Activated CD4-positive, alpha-beta T cell treated with anti-CD3 and anti-CD28 coated beads for 24 hours (primary cell): ENCODE measurements around the gene MACIR.
A peak's percentile ranks its signal among the peaks of the same experiment; 100 is the strongest.
"Not testable (repeated sequence)": the region's sequence is repeated elsewhere in the genome, so short reads cannot be mapped to it uniquely, and the experiment has no call there.

ENCODE experiments used
- DNase-seq, 2 donors: peaks; one replicate each; pipeline ENCODE4 v3.0.0-alpha.2; 2020; ENCODE audit warnings: low read depth in 2 of 2

Gene MACIR, protein sequence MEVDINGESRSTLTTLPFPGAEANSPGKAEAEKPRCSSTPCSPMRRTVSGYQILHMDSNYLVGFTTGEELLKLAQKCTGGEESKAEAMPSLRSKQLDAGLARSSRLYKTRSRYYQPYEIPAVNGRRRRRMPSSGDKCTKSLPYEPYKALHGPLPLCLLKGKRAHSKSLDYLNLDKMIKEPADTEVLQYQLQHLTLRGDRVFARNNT

DNA sequence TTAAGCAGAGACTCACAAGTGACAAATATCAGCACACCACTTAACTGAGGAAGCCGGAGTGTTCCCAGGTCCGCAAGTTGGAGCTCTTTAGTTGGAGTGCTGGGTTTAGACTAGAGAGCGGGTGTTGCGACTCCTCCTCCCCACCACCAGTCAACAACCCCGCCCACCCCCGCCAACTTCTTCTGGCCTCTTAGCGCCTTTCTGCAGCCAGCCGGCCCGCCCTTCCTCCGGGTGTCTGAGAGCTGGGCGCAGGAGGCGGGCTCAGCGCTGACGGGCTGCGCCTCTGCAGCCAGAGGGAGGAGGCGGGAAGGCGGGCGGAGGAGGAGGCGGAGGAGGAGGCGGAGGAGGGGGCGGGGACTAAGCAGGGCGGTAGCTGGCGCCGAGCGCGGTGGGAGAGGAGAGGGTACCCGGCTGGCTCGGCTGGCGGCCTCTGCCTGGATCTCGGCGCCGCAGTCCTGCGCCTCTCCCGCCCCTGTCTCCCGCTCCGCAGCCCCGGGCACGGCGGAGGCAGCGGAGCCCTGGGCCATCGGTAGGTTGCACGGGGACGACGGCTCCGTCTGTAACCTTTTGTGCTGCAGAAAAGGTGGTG, at the start of gene MACIR:
TSS of gene MACIR (plus strand) at position 396 of the 589 bp plus-strand sequence. CDS start 17,157 bp downstream, outside the sequence.
- peak; percentile 83 to 87 for DNase-seq

DNA sequence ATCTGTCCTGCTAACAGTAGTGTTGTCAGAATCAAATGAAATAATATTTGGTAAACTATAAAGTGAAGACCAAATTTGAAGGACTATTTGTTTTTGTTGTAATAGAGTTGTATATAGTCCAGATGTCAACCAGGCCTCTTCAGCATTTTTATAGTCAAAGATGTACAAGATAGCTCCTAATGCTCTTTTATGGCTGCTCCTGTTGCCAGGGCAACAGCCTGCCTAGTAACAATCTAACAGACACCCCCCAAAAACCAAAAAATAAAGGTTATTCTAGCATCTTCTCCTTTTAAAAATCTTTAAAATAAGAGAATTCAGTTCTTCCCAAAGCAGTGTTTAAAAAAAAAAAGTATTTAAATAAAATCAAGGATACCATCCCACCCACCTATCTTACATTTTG, 49.5 kb upstream of the MACIR start:
- no peak for DNase-seq

DNA sequence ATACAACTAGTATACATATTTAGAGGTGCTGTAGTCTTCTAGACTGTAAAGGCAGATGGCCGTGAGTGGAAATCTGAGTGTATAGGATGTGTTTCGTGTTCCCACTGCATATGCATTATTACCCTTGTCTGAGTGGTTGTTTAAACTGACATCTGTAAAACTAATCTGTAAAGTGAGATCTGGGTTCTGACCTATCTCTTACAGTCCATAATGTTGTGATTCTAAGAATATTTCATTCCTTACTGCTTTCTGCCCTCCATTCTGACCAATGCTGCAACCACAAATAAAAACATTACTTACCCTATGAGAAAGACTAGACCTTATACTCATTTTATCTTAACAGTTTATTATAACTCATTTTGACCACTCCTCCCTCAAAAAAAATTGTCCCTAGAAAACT, 47.6 kb upstream of the MACIR start:
- DNase-seq, result no peak

DNA sequence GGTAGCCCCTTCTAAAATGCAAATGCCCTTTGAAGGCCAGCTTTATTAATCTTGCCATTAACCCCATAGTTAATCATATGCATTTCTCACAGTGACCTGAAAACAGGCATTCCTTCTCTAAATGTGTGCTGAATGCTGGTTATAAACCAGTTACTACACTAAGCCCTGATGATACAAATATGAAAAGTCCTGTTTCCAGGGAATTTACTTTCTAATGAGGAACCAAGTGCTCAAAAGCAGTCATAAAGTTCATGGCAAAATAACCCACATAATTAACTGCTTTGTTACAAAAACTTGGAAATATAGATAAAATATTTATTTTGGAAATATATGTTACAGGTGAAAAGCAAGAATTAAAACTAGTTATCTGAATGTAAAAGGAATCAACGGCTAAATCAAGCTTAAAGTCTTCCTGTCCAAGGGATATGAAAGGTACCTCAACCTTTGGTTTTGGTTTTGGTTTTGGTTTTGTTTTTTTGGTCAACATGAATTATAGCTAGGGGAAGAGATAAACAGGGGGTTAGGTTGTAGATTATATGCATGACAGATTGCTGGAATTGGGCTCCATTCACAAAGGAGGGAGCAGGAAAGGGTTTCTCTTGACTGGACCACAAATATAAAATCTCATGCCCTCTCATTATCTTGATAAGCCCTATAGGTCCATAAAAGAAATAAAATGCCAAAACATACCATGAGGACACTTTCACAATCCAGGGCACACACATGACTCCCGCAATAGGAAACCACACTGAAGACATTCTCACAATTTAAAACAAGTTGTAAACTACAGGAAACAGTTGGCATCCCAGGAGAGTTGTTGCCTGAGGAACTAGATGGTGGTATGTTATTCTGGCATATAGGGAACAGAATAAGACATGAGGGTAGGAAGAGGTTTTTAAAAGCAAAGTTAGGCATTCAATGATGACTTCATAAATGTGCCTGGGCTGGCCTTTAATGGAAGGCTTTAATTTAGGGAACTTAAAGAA, 46.7 kb upstream of the MACIR start:
- no peak for DNase-seq

DNA sequence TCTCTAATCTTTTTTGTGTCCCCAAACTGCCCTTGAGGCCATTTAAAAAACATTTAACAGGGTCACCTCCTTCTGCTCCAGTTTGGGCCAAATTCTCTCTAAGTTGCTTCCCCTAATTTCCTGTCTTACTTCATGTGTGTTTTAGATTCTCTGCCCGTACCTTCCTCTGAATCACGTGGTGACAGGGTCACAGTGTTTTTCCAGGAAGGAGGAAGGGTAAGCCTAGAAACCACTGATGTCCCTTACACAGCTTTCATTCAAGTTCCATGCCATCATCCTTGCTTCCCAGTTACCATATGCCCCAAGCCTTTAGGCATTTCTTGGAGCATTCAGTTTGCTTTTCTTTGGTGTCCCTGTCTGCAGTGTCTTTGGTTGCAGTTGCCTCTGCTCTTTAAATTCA, 42.4 kb upstream of the MACIR start:
- DNase-seq, result no peak

DNA sequence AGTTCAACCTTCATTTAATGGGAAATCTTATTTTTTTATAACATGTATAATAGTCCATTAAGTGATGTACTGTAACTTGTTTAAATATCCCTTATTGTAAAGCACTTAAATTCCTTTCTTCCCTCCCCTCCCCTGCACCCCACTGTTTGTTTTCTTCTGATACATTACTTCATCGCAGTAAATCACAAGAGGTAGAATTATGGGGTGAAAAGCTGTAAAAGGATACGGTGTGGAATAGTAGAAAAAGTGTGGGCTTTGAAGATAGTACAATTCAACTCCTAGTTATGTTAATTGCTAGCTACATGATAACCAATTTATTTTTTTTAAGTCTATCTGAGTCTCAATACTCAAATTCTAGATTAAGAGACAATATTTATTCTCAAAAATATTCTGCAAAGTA, 41.9 kb upstream of the MACIR start:
- no peak for DNase-seq

DNA sequence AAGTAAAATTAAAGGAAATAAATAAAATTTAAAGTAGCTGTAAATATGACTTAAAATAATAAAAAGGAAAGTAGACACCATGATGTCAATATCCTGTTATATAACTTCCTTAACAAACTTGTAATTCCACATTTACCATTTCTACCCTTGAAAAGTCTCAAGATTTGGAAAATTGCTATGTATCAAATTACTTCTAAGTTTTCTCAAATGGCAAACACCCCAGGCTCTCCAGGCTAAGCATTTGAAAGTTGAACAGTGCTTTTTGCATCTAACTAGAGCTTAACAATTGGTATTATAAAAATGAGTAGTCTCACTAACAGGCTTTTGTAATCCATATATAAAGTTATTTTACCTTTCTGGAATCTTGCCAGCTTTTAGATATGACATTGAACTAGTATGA, 41.5 kb upstream of the MACIR start:
- no peak for DNase-seq

DNA sequence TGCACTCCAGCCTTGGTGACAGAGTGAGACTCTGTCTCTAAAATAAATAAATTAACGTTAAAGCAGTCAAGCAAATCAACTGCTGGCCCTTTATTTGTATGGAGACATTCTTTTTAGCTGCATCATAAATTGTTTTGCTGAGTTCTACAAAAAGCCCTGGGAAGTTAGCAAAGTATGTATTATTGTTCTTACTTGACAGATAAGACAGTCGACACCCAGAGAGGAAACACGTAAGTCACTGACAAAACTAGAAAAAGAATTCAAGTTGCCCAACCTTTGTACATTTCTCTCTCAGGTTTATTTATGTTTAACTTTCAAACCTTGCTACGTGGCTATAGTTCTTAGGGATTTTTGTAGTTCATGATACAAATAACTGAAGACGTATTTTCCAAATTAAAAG, 40.4 kb upstream of the MACIR start:
- DNase-seq, result no peak

DNA sequence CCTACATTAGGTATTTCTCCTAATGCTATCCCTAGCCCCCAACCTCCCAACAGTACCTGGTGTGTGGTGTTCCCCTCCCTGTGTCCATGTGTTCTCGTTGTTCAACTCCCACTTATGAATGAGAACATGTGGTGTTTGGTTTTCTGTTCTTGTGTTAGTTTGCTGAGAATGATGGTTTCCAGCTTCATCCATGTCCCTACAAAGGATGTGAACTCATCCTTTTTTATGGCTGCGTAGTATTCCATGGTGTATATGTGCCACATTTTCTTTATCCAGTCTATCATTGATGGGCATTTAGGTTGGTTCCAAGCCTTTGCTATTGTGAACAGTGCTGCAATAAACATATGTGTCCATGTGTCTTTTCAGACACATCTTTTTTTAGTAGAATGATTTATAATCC, 39.5 kb upstream of the MACIR start:
- not testable (repeated sequence) for DNase-seq

DNA sequence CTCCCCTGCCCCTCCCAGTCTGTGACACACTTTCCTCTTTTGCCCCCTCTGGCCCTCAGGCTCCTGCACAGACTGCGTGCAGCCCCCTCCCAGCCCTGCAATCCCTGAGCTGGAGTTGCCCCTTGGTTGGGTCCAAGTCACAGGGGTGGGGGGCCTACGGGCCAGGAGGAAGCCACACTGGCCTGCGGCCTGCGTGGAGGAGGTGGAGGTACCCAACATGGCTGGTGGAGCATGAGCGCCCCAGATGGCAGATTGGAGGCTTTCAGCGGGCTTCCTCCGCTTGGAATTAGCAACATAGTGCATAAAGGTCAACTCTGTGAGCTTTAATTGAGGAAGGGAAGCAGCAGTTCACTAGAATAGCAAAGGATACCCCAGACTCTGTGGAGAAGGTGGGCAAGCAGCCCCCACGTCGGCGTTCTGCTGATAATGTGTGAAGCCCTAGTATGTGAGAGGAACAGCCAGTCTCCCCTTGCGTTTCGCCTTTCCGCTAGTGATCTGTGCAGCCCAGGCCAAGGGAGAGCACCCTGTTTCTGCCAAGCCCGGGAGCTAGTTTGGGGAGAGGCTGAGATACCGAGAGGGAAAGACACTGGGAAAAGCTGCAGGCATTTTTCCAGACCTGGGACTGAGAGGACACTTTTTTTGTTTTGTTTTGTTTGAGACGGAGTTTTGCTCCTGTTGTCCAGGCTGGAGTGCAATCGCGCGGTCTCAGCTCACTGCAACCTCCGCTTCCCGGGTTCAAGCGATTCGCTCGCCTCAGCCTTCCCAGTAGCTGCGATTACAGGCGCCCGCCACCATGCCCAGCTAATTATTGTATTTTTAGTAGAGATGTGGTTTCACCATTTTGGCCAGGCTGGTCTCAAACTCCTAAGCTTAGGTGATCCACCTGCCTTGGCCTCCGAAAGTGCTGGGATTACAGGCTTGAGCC, 35.3 kb upstream of the MACIR start:
- DNase-seq, result no peak

DNA sequence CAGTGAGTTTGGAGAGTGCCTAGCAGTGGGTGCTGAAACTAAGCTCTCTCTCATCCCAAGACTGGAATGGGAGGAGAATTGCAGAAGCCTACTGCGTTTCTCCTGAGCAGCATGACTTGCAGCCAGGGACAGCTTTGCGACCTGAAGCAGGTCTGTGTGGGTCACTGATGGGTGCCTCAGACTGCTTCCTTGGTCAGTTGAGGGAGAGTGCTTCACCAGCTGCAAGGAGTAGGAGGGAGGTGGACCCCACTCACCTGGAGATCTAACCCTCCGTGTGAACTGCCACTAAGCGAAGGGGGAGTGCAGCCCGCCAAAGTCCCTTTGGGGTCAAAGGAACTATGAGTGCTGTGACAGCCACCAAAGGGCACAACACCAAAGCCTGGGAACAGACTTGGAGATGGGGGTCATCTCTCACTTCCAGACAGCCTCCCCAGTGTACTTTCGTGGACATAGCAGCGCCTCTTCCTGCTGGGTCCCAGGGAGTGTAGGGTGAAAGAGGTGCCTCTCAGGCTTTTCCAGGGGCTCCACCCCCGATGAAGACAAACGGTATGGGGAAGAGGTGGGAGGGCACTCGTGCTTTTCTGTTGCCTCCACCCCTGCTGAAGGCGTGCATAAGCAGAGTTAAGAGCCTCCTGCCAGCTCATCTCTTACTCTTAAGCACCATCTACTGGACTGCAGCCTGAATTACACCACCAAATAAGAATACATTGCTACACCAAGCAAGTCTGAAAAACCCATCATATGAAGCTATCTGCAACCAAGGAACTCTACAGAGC, 34.3 kb upstream of the MACIR start:
- DNase-seq, result peak in 1 of 2 donors; percentile 17

DNA sequence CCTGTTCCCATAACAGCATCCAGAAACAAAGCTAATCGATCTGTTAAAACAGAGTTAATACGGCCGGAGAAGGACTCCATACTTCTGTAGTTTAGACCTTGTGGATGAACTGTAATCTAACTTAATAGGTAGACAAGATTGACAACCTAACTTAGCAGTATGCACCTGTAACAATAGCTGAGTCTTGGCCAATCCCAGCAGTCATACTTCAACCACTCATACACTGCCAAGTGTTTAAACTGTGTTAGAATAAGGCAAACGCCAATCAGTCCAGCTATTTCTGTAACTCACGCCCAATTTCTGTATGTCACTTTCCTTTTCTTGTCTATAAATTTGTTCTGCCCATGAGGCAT, 33.7 kb upstream of the MACIR start:
- DNase-seq, result no peak

DNA sequence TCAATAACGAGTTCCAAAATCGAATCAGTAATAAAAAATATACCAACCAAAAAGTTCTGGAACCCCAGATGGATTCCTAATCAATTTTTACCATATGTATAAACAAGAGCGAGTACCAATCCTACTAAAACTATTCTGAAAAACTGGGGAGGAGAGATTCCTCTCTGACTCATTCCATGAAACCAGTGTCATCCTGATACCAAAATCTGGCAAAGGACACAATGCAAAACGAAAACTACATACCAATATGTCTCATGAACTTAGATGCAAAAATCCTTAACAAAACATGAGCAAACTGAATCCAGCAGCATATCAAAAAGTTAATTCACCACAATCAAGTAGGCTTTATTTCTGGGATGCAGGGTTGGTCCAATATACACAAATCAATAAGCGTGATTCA, 30.5 kb upstream of the MACIR start:
- no peak for DNase-seq

DNA sequence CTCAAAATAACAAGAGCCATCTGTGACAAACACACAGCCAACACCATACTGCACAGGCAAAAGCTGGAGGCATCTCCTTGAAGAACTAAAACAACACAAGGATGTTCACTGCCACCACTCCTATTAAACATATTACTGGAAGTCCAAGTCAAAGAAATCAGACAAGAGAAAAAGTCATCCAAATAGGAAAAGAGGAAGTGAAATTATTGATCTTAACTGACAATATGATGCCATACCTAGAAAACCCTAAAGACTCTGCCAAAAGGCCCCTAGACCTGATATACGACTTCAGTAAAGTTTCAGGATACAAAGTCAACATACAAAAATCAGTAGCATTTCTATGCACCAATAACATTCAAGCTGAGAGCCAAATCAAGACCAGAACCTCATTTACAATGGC, 30.0 kb upstream of the MACIR start:
- DNase-seq, result no peak

DNA sequence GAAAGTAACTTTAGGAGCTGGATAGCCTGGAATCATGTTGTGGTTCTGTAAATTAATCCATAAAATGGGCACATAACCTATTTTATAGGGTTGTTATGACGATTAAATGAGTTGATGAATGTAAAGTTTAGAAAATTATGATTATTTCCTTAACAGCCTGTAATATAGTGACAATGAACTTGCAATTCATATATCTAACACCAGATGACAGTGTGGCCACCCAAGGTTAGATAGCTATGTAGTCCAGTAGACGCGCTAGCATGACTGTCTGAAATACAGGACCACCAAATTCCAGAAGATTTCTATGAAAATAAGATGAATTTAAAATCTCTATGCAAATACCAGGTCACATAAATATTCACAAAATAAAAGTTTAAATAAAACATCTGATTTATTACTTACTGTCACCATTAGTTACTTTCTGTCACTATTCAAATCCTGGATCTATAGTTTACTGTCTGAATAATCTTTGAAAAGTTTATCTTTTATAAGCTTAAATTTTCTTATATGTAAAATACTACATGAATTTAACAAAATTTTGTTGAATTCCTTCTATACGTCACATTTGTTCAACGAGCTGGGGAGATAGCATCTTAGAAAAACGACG, 26.1 kb upstream of the MACIR start:
- no peak for DNase-seq

DNA sequence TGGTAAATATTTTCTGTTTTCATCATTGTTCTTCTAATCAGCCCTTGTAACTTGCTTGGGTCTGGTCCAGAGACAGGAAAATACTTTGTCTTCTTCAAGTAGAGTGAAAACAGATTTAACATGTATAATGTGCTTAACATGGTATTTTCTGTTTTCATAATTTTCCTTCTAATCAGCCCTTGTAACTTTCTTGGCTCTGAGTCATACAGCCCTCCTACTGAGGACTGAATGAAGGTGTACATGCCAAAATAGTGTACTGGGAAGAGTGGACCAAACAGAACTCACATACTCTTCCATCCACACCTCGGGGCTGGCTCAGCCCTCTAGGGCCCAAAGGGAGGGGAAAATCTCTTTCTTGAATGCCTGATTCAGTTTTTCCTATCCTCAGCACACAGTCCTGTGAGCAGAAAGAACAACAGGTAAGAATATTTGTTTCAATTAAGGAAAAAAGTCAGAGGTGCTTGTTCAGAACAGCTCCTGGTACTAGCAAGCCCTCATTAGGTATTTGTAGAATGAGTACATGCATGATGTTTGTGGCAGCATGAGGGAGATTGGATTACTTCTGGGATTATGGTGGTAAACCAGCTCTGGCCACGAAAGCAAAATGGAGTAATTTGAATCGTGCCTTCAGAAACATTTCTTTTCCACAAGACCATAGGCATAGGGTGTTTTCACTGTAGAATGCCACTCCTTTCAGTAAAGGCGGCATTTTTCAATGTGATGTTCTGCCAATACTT, 24.2 kb upstream of the MACIR start:
- DNase-seq, result no peak

DNA sequence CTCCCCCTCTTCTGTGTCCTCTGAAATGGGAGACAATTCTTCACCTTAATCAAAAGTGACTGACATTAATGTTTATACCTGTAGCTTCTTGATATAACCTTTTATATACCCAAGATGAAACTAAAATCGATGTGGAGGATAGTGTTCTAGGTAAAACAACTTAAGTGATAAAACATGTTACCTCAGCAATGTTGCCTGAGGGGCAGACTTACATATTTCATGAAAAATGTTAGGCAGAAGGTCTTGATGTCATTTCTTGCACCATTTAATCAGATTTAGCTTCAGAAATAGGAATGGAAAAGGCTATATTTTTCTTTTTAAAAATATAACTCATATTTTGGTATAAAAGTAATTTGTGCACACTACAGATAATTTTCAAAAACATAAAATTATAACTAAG, 22.7 kb upstream of the MACIR start:
- no peak for DNase-seq

DNA sequence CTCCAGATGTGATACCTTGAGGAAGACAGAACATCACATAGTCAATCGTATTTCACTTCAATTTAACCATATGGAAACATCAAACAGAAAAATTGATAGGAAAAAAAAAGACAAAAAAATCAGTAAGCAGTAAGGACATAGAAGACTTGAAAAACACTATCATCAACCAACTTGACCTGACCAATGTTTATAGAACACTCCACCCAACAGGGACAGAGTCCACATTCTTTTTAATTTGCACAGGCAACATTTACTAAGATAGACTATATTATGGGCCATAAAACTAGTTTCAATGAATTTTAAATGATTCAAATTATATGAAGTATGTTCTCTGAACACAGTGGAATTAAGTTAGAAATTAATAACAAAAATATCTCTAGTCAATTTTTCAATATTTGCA, 20.8 kb upstream of the MACIR start:
- no peak for DNase-seq

DNA sequence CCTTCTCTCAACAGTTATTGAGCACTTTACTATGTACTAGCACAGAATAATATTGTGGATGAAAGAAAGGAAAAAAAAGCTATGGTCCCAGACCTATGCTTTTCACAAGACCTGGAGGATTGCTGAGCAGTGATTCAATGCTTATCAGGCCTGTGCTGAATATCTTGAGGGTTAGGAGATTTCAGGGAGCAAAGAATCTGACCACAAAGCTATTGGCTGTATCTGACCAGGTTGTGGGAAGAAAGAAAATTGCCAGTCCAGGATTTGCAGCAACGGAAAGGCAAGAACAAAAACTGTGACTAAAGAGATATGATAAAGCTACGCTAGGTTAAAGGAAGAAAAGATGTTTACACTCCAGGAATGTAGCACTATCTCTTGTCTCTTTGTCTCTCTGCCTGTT, 14.9 kb upstream of the MACIR start:
- no peak for DNase-seq

DNA sequence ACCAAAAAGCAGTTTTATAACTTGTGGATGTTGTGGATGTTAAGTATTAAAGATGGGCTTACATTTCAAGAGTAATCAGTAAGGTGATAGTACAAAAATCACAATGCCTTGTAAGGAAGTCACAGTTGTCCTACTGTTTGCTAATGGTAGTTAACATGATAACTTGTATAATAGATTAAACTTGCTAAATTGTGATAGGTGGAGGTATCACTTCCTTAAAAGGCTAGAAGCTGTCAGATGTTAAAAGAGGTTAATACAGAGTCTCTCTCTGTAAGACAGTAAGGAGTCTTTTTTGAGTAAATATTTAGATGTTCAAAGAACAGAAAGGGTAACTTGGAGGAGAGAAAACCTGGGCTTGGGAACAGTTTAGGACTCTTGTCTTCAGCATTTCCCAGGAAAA, 14.2 kb upstream of the MACIR start:
- no peak for DNase-seq
